Measurements from ENCODE around the gene TFPI.

The TFPI gene

DNA sequence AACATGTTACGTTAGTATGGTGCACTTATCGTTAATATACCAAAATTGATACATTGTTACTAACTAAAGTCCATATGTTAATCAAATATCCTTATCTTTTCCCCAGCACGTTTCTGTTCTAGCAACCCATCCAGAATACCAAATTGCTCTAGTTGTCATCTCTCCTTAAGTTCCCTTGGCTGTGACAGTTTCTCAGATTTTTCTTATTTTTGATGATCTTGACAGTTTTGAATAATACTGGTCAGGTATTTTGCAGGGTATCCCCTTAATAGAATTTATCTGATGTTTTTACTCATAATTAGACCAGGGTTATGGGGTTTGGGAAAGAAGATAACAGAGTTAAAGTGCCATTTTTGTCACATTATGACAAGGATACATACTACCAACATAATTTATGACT is 47.8 kb downstream of the TFPI start:
- no peak overlapping the region for H3K4me3 ChIP-seq (ENCODE audit: low read depth, low read length)

DNA sequence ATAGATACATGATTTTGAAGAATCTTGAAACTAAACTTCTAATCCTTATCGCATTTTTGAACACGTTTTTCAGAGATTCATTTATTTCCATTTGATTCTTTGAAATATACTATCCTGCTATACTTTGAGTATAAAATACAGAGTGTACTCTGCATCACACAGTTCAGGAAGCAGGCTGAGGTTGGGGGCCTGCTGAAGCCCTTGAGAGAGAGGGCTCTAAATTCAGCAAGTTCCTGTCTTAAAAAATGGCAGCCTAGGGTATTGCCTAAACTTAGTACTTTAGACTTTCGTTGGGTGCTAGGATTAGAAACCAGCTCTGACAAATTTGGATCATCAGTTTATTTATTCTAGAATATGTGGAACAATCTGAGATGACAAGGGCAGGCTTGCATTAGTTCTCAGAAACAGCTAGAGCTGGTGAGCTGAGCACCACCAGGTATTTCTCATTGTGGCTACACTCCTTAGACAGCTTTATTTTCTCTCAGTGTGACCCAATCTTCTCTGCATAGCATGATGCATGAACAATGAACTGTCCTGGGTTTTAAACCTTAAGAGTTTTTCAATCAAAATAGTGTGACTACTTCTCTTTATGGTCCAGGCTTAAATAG is 49.1 kb downstream of the TFPI start:
- H3K4me3 ChIP-seq (ENCODE audit: low read depth, low read length) = no peak overlapping the region

DNA sequence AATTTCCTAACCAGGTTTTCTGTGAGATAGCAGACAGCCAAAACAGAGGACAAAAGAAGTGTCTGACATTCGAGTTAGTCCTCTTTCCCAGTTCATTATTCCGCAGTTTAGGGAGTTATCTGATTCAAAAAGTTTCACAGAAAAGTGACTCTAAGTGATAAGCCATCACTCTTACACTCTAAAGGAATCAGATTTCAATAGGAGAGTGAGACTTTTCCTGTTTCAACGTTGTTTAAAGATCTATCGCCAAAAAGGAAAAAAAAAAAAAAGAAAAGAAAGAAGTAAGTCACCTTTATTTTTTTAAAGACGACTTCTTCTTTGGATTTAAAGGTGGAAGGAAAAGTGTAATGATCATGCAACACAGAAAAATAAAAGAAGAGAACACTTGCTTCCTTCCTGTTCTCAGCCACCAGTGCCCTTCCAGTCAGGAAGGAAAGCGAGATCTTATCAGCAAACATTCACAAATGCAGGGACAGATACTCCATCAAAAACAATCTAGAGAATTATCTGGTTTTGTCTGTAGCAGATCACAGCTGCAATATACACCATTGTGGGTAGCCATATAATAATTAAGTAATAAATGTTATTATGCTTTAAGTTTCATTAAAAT is 49.8 kb downstream of the TFPI start:
- no peak overlapping the region for H3K4me3 ChIP-seq (ENCODE audit: low read depth, low read length)

DNA sequence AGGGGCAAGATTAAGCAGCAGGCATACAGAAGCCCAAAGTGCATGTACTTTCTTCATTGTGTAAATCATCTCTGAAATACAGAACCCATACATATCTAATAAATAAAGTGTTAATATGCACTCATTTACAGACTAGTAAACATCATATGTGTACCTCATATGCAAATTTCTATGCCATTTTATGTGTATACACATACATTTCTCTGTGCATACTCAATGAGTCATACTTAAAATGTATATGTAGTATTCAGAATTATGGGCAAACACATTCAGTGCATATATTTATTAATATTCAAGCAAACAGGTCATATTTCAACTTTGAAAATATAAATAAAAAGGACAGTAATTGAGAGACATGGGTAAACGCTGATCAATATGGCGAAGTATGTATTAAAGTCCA is 50.5 kb downstream of the TFPI start:
- H3K4me3 ChIP-seq (ENCODE audit: low read depth, low read length) = no peak overlapping the region

DNA sequence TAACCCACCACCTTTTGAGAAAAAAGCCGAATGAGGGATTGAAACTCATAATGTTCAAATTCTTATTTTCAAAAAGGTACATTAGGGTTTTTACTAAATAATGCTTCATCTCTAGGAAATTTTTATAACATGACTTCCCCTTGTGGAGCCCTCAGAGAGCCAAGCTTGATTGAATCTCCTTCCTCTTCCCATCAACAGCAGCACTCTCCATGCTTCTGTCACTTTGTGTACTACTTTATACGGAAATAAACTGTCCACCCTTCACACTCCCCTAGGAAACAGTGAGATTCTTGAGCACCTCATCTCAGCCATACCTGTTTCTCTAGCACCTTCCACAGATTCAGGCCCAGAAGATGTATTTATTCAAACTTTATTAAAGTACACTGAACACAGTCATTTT is 51.8 kb downstream of the TFPI start:
- no peak overlapping the region for H3K4me3 ChIP-seq (ENCODE audit: low read depth, low read length)

DNA sequence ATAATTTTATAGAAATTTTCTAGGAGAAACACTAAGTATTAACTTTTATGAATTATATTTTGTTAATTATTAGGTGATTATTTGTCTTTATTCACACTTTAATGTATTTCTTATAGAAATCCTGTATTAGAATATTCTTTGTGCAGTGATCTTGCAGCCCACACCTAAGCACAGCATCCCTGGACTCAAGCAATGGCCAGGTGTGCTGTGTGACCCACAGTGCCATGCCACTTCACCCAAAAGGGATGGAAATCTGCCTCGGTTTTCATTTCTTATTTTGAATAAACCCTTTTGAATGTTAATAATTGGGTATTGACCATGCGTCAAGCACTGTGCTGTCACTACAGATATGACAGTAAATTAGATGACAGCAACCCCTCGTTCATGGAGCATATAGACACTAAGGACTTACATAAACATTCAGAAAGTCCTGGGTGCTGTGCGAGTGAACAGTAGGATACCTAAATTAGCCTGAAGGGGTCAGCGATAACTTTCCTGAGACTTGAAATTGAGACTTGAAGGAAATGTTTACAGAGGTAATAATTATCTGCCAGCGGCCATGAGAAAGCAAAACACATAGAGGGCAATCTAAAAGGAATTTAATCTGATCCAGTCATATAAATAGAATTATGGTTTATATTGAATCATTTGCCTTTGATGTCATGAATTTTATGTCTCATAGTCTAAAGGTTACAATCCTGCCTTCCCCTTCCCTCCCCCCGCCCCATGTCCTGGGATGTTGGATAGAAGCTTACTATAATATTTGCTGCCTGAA is 53.5 kb downstream of the TFPI start:
- H3K4me3 ChIP-seq (ENCODE audit: low read depth, low read length) = no peak overlapping the region

DNA sequence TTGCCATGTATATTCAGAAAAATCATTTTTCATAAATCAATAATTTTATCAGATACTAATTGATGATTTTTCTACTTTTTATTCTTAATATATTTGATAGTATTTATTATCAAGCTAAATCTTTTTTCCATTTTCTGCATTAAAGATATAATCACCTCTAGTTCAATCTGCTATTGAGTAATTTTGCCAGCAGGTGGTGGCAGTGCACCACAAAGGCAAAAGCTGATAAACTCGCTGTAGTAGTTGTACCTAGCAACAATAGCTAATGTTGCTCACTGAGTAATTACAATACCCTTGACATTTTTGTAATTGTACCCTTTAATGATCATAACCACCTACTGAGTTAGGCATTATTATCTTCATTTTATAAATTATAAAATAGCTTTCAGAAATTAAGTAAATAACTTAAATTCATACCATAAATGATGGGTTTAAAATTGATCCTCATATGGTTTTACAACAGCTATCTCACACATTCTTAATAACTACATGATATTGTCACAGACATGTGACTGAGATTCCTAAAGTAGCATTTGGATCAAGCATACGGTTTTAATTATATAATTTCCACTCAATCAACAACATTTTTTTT is 54.2 kb downstream of the TFPI start:
- no peak overlapping the region for H3K4me3 ChIP-seq (ENCODE audit: low read depth, low read length)

DNA sequence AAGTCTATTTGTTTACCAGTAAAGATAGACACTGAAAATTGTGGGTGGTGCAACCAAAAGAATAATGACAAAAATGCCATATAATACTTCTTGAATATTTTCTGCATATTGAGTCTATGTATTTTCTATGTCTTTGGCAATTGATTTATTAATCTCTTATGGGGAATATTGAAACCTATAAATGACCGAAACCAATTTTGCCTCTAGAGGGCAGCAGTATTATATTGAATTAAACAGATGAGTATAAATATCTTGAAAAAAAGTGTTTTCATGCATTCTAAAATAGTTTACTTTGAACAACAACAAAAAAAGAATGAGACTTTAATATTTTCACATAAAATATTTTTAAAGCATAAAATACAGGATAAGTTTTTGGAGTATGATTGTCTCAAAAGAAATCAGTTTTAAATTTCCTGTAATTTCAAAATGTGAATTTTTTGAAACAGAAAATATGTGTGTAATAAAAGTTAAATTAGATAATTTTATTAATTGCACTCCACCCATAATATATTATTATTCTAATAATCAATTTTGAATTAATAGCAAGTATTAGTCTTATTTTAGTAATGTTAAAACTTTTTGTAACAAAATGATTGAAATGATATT is 56.3 kb downstream of the TFPI start:
- no peak overlapping the region for H3K4me3 ChIP-seq (ENCODE audit: low read depth, low read length)

DNA sequence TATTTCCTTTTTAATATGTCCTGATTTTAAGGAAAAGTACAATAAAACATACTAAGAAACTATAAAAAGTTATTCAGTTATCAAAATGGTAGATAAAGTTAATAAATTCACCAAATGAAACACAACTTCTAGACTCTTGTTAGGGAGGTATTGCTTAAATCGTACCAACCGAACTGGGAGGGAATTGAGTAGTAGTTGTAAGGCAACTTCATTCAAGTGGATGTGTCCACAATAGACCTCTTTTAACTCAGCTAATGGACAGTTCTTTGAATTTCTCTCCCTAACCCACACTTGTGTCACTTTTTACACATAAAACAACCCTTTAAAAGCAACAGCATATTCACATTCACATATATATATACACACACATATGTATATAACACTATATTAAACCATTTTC is 57.1 kb downstream of the TFPI start:
- no peak overlapping the region for H3K4me3 ChIP-seq (ENCODE audit: low read depth, low read length)

DNA sequence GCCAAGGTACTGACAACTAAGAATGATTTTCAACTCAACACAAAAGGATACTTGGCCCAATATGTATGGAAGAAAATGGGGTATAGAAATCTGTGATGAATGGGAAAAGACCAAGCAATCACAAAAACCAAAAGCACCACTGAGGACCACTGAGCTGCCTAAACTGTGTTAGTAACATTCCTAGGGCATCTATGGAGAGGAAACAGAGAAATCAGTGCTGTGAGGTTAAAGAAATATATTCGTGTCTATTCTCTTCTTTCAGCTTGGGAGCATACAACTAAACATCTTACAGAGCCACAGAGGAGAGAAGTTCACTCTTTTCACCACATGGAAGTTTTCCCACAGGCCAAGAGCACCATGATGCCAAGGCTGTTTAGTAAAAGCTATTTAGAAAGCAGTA is 58.9 kb downstream of the TFPI start:
- no peak overlapping the region for H3K4me3 ChIP-seq (ENCODE audit: low read depth, low read length)

DNA sequence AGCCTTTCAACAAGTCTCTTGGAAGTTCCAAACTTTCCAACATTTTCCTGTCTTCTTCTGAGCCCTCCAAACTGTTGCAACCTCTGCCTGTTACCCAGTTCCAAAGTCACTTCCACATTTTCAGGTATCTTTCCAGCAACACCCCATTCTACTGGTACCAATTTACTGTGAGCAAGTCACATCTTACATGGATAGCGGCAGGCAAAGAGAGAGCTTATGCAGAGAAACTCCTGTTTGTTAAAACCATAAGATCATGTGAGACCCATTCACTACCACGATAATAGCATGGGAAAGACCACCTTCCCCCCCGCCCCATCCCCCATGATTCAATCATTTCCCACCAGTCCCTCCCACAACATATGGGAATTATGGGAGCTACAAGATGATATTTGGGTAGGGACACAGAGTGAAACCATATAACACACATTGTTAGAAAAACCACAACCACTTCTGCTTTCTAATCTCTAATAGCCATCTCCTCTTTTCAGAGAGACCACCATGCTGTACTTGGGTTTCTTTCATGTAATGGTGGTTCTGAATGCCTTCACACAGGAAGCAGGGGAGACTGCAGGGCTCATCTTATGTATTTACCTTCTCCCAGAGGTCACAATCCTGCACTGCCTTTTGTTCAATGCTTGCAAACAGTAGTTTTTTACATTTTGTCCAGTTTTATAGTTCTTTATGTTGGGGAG is 60.2 kb downstream of the TFPI start:
- no peak overlapping the region for H3K4me3 ChIP-seq (ENCODE audit: low read depth, low read length)

DNA sequence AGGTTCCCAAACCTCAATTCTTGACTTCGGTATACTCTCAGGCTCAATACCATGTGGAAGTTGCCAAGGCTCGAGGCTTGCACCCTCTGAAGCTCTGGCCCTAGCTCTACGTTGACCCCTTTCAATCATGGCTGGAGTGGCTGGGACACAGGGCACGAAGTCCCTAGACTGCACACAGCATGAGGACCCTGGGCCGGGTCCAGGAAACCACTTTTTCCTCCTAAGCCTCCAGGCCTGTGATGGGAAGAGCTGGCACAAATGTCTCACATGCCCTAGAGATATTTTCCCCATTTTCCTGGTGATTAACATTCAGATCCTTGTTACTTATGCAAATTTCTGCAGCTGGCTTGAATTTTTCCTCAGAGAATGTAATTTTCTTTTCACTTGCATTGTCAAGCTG is 61.1 kb downstream of the TFPI start:
- no peak overlapping the region for H3K4me3 ChIP-seq (ENCODE audit: low read depth, low read length)

DNA sequence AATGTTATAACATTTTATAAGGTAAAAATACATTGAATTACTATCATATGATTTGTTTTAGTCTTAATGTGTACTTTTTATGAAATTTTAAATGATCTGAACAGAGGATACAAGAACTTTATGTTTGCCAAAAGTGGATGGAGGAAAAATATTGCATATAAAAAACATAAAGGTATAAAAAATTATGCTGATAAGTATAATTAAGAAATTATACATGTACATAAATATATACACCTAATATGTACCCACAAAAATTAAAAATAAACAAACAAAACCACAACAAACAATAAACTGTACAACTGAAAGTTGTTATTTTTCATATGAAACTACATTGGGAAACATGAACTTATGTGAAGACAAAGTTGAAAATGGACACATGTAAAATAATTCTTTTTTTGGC is 68.0 kb downstream of the TFPI start:
- H3K4me3 ChIP-seq (ENCODE audit: low read depth, low read length) = no peak overlapping the region

DNA sequence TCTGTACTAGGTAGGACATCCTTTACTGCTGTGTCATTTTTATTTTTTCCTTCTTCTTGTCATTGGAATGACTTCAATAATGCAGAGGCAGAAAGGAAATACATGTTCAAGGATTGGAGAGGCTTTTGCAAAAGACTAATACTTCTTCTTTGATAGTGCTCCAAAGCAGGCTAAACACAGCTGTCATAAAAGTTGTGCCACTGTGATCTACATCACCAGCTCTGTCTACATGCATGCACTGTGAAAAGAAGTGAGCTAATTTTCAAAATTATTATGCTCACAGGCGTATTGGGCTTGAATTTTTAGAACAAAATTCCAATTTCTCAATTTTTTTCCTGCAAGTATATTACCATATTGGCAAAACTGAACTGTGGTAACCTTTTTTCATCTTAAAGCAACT is 68.7 kb downstream of the TFPI start:
- H3K4me3 ChIP-seq (ENCODE audit: low read depth, low read length) = no peak overlapping the region

DNA sequence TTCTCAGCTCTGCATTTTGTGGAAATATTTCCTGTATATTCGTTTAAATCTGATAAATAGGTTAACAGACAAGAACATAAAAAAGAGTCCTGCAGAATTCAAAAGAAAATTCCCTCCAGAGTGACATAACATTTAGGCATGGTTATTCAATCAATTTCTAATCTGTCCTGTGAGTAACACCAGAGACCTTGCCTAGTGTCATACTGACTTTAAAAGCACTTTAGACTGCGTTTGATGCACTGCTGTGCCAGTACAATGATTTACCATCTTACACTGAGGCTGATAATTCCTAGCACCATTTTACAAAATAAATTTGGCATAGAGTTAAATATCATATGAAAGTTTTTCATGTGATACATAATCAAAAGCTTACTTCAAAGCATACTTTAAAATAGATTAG is 70.7 kb downstream of the TFPI start:
- H3K4me3 ChIP-seq (ENCODE audit: low read depth, low read length) = no peak overlapping the region

DNA sequence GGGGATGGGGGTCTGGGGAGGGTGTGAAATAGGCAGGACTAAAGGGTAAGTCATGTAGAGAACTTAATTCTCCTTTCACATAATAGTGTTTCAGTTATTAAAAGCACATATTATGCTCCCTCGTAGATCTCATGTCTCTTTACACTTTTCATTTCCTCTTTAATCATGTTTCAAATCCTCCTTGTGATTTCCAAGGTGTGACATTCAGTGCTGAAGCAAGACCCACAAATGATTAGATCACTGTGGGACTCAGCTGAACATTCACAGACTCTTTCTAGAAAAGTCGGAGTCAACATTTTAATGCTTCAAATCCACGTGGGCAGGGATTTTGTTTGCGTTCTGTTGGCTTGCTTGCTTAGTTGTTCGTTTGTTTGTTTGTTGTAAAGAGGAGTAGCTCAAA is 71.4 kb downstream of the TFPI start:
- H3K4me3 ChIP-seq (ENCODE audit: low read depth, low read length) = no peak overlapping the region

DNA sequence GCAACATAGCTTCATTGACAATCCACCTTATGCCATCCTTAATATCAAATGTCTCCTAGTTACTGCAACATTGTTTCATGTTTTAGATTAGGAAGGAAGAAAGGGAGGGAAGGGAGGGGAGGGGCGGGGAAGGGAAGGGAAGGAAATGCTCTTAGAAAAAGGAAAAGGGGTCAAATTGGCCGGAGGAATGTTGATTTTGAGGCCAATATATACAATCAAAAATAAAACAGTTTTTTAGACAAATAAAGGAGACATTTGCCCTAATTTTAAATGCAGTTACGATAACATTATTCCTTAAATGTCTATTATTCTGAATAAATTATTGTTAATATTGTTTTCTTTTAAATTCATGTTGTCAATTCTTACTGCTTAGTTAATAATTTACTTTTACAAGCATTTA is 72.7 kb downstream of the TFPI start:
- no peak overlapping the region for H3K4me3 ChIP-seq (ENCODE audit: low read depth, low read length)

DNA sequence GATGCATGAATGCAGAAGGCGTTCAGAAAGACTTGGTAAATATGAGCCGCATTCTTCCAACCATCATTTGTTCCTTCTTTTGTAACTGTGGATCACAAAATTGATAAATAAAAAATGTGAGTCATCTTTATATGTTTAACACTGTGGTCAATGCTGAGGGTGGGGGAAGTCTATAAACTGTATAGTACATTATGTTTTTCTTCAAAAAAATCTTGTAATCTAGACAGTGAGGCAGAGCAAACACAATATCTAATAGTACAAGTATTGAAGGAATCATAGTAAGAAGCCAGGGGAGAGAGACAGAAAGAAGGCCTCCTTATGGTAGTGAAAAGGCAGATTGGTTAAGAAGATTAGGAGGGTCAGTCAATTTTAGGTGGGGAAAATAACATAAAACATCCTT is 75.5 kb downstream of the TFPI start:
- no peak overlapping the region for H3K4me3 ChIP-seq (ENCODE audit: low read depth, low read length)

DNA sequence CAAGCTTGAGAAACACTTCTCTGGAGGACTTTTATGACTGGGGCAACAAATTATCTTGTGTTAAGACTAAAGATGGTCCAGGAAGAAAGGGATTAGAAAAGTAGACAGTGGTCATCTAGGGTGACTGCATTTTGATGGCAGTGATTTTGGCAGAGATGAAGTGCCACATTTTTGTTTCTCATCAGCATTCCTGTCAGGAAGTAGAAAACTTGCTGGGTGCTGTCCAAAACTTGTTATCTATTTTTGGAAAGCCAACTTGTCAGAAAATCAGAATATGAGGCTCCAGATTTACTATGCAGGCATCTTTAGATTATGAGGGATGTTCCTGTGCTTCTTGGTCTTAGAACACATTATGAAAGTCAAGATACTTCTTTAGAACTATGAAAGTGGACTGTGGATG is 77.2 kb downstream of the TFPI start:
- H3K4me3 ChIP-seq (ENCODE audit: low read depth, low read length) = no peak overlapping the region

DNA sequence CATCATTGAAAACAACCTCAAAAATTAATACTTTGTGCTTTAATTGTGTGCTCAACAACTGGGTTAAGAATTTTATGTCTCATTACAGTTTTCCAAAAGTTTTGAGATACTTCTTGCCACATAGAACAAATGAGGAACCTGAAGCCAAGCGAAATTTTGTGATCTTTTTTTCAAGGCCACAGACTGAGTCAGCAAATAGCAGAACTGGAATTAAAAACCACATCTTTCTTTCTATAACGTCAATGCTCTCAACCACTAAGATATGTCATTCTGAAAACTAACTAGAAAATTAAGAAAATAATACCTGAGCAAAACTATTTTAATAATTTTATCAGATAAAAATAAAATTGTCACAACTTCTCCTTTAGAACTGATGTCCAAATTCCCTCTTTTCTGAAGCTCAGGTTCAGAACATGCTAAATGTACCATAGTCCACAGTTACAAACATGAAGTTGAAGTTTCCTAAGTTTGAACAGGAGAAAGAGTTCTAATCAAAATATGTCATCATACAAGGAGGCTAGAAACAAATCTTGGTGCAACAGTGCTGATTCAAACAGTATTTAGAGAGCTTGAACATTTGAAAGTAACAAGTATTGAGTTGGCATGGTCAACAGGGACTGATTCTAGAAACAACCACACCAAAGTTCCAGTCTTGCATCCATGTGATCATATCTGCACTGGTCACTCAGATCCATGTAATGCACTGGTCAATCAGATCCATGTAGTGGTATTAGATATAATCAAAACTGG is 78.6 kb downstream of the TFPI start:
- no peak overlapping the region for H3K4me3 ChIP-seq (ENCODE audit: low read depth, low read length)
